ENCODE measurements around the gene FKBP9. TPM values are rescaled to one million over a fixed set of nuclear protein-coding genes. Genes with fewer than 3 reads are reported as not detected.

FKBP9 gene
- total and polyA plus RNA-seq, 2 of the 4 experiments (the other 2 are of a cell fraction) = 126 to 191 TPM

DNA sequence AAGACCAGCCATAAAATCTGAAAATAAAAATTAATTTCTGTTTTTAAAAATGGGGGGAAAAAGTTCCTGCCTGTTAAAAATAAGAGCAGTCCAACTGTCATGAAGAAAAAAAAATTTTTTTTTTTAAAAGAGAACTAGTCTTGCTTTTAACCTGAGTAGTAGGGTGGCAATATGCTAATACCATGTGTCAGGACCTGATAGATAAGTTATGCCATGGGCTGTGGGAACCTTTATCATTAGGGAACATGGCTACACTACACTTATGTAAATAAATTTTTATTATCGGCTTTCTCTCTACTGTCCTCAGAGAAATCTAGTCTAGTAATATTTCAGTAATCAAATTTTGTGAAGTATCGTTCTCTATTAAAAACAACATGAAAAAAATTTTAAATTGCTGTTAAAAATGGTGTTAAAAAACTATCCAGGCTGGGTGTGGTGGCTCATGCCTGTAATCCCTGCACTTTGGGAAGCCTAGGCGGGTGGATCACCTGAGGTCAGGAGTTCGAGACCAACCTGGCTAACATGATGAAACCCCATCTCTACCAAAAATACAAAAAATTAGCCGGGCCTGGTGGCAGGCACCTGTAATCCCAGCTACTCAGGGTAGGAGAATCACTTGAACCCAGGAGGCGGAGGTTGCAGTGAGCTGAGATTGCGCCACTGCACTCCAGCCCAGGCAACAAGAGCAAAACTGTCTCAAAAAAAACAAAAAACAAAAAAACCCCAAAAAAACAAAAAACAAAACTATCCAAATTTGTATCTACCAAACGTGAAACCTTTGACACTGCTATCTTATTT lies 84.6 kb downstream of the FKBP9 start:
- intact Hi-C loops (cut with micrococcal nuclease) = no loop called here
- dilution Hi-C loops (cut with HindIII; ENCODE audit: low sequenced_read_pairs, unreplicated experiment) = no loop called here
- H3K4me3 ChIP-seq (ENCODE audit: insufficient read depth, low read depth, low read length) = no peak overlapping the region

More for the DNA sequence above, 84.6 kb downstream of the FKBP9 start:
- Histone ChIP-seq H4K8ac (ENCODE audit: low read depth in 2 of 2, low read length in 2 of 2) (no peak overlapping the region), H3K18ac (ENCODE audit: low read depth, low read length) (no peak overlapping the region), H2BK15ac (ENCODE audit: low read depth, low read length) (no peak overlapping the region), H3K4me2 (ENCODE audit: low read depth, low read length) (no peak overlapping the region), H3K27ac (ENCODE audit: insufficient read depth, low read length) (no peak overlapping the region), H3K36me3 (ENCODE audit: control insufficient read depth, insufficient read depth, low read length) (no peaks in the 10 kb centered on the region; the same call in 1 of the 2 replicates), H3K4me1 (ENCODE audit: control insufficient read depth, insufficient read depth, low read length) (peaks cover 7% of the 10 kb centered on the region), H2BK120ac (ENCODE audit: low read depth, low read length) (no peak overlapping the region), H2AK9ac (replicated peaks; ENCODE audit: low read depth, low read length, poor library complexity) (no peak overlapping the region), H3K9me1 (ENCODE audit: insufficient read depth, low read length) (peaks cover 10% of the 10 kb centered on the region), H2AK5ac (ENCODE audit: low read depth, low read length) (no peak overlapping the region), H3K14ac (replicated peaks; ENCODE audit: low read depth, low read length) (no peak overlapping the region), H3K79me1 (ENCODE audit: low read depth in 1 of 2, low read length in 2 of 2) (peaks cover 21 to 45% of the 10 kb centered on the region in 2 experiments), H4K91ac (ENCODE audit: insufficient read depth, low read depth, low read length) (no peak overlapping the region), H3K23ac (ENCODE audit: low read depth, low read length) (no peak overlapping the region), H2AFZ (replicated peaks; ENCODE audit: low read length, poor library complexity) (no peak overlapping the region), H3K27me3 (ENCODE audit: control insufficient read depth, insufficient read depth, low read length) (no peaks in the 10 kb centered on the region), H4K5ac (ENCODE audit: low read depth, low read length) (no peak overlapping the region), H3K56ac (ENCODE audit: extremely low read depth, insufficient read depth, low read length) (no peak overlapping the region), H3K9ac (ENCODE audit: low read depth, low read length) (no peak overlapping the region), H2BK5ac (ENCODE audit: low read depth, low read length, poor library complexity, severe bottlenecking) (no peak overlapping the region), H3K4ac (ENCODE audit: low read depth, low read length) (no peak overlapping the region), H4K20me1 (ENCODE audit: insufficient read depth, low read length) (no peaks in the 10 kb centered on the region; the same call in 1 of the 2 replicates), H2BK20ac (ENCODE audit: low read depth, low read length) (no peak overlapping the region), H3K9me3 (ENCODE audit: control insufficient read depth, insufficient read depth, low read length) (no peaks in the 10 kb centered on the region)
- BruUV-seq (replicated peaks) = no TSS peak
- no peak for ATAC-seq (ENCODE audit: low read depth)
- TF ChIP-seq, protein P1, sequence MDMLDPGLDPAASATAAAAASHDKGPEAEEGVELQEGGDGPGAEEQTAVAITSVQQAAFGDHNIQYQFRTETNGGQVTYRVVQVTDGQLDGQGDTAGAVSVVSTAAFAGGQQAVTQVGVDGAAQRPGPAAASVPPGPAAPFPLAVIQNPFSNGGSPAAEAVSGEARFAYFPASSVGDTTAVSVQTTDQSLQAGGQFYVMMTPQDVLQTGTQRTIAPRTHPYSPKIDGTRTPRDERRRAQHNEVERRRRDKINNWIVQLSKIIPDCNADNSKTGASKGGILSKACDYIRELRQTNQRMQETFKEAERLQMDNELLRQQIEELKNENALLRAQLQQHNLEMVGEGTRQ (IDR thresholded peaks at IDR 0.05; ENCODE audit: low read depth, low read length) = no peak
- TF ChIP-seq POLR2A (IDR thresholded peaks at IDR 0.05; ENCODE audit: low read depth, low read length) (no peak), RFX5 (IDR thresholded peaks at IDR 0.05; ENCODE audit: low read depth, low read length) (no peak), RCOR1 (IDR thresholded peaks at IDR 0.05; ENCODE audit: insufficient replicate concordance, low read length) (no peak), NFE2L2 (IDR thresholded peaks at IDR 0.05; ENCODE audit: low read depth, low read length) (no peak), SMC3 (IDR thresholded peaks at IDR 0.05; ENCODE audit: low read depth, low read length) (no peak), MXI1 (IDR thresholded peaks at IDR 0.05; ENCODE audit: borderline replicate concordance, low read depth, low read length) (no peak), BHLHE40 (IDR thresholded peaks at IDR 0.05; ENCODE audit: low read depth, low read length) (no peak)
- TF ChIP-seq, protein P2, sequence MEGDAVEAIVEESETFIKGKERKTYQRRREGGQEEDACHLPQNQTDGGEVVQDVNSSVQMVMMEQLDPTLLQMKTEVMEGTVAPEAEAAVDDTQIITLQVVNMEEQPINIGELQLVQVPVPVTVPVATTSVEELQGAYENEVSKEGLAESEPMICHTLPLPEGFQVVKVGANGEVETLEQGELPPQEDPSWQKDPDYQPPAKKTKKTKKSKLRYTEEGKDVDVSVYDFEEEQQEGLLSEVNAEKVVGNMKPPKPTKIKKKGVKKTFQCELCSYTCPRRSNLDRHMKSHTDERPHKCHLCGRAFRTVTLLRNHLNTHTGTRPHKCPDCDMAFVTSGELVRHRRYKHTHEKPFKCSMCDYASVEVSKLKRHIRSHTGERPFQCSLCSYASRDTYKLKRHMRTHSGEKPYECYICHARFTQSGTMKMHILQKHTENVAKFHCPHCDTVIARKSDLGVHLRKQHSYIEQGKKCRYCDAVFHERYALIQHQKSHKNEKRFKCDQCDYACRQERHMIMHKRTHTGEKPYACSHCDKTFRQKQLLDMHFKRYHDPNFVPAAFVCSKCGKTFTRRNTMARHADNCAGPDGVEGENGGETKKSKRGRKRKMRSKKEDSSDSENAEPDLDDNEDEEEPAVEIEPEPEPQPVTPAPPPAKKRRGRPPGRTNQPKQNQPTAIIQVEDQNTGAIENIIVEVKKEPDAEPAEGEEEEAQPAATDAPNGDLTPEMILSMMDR (conservative IDR thresholded peaks at IDR 0.05; ENCODE audit: low read depth, low read length) = no peak
- in situ Hi-C loops (cut with MboI; ENCODE audit: low sequenced_read_pairs) = no loop called here
- WGBS, 2 experiments (ENCODE audit: extremely low coverage in 2 of 2, insufficient read length in 1 of 2) = 100% methylated on average over 1 of the region's 8 CpGs; no CpG with 5 or more reads in 1 of the 2 experiments
- ChIA-PET POLR2A (ENCODE audit: unreplicated experiment) (no interaction called here), CTCF (no interaction called here)
- DNase-seq = no peak
